HEK293 (cell line): ENCODE data around the gene RASGEF1B.

Experiments
- CTCF ChIA-PET: fragments of 350-600 bp; formaldehyde crosslinking; extraction: SDS; loops from one replicate; lab custom pipeline; 2021; ENCODE audit warnings: antibody characterized with exemption; lab: Yijun Ruan, JAX
- POLR2A ChIA-PET: fragments of 300-600 bp; formaldehyde crosslinking; extraction: SDS; loops from one replicate; lab custom pipeline; 2020; ENCODE audit warnings: antibody characterized with exemption, inconsistent platforms; lab: Yijun Ruan, JAX
- H3K27ac ChIP-seq: fragments of 200-500 bp; sonication (Bioruptor generic); 2 replicates; pipeline ENCODE4 v1.5.1; 2014; ENCODE audit warnings: low read depth, low read length, control low read depth, inconsistent platforms; ENCODE audit errors: extremely low read depth
- H3K36me3 ChIP-seq, 2 experiments: fragments of 200-500 bp in 1 of 2; sonication (Bioruptor generic) in 1 of 2; 1 replicate in 1 of 2; 2 replicates in 1 of 2; pipeline ENCODE4 v1.5.1; 2014 to 2017; ENCODE audit warnings: inconsistent platforms in 2 of 2, low read length in 2 of 2; ENCODE audit not compliant: control insufficient read depth in 2 of 2, insufficient read depth in 1 of 2
- H3K4me1 ChIP-seq: fragments of 200-500 bp; sonication (Bioruptor generic); 2 replicates; pipeline ENCODE4 v1.5.1; 2014; ENCODE audit warnings: mild to moderate bottlenecking, low read length, inconsistent platforms; ENCODE audit not compliant: control insufficient read depth, insufficient read depth
- H3K4me3 ChIP-seq: 2 replicates; pipeline ENCODE4 v1.5.1; 2011; ENCODE audit warnings: low read depth, mild to moderate bottlenecking, control low read depth, low read length, moderate library complexity
- H3K9me3 ChIP-seq: fragments of 200-500 bp; sonication (Bioruptor generic); 2 replicates; pipeline ENCODE4 v1.5.1; 2014; ENCODE audit warnings: low read depth, low read length, inconsistent platforms; ENCODE audit not compliant: control insufficient read depth, insufficient read depth
- AEBP2 ChIP-seq: fragments of 450-650 bp; formaldehyde crosslinking; IDR thresholded peaks from 2 replicates; pipeline ENCODE4 v1.5.1; 2016; ENCODE audit warnings: missing biosample characterization, missing genetic modification characterization, borderline replicate concordance
- GLI4 ChIP-seq: fragments of 450-650 bp; formaldehyde crosslinking; IDR thresholded peaks from 2 replicates; pipeline ENCODE4 v1.5.1; 2016; ENCODE audit warnings: missing biosample characterization, missing genetic modification characterization
- KLF10 ChIP-seq: fragments of 450-650 bp; IDR thresholded peaks from 2 replicates; pipeline ENCODE4 v1.5.1; 2018; ENCODE audit warnings: missing biosample characterization, mild to moderate bottlenecking, missing genetic modification characterization
- PRDM1 ChIP-seq: fragments of 450-650 bp; formaldehyde crosslinking; IDR thresholded peaks from 2 replicates; pipeline ENCODE4; 2016; ENCODE audit warnings: missing biosample characterization, missing genetic modification characterization
- SETDB1 ChIP-seq: IDR thresholded peaks from one replicate; pipeline ENCODE4 v1.6.1; 2017; ENCODE audit warnings: mild to moderate bottlenecking, low read length, moderate library complexity, mixed read lengths; ENCODE audit not compliant: insufficient read length
- WT1 ChIP-seq: fragments of 450-650 bp; formaldehyde crosslinking; IDR thresholded peaks from 2 replicates; pipeline ENCODE4 v1.5.1; 2016; ENCODE audit warnings: missing biosample characterization, missing genetic modification characterization
- ZBTB17 ChIP-seq: fragments of 450-650 bp; formaldehyde crosslinking; IDR thresholded peaks from 2 replicates; pipeline ENCODE4 v1.5.1; 2016; ENCODE audit warnings: missing biosample characterization, missing genetic modification characterization
- ZNF121 ChIP-seq: fragments of 450-650 bp; formaldehyde crosslinking; IDR thresholded peaks from 2 replicates; pipeline ENCODE4 v1.5.1; 2016; ENCODE audit warnings: missing biosample characterization, missing genetic modification characterization
- ZNF132 ChIP-seq: fragments of 450-650 bp; formaldehyde crosslinking; IDR thresholded peaks from 2 replicates; pipeline ENCODE4 v1.5.1; 2017; ENCODE audit warnings: missing biosample characterization, missing genetic modification characterization, borderline replicate concordance
- ZNF155 ChIP-seq: fragments of 450-650 bp; formaldehyde crosslinking; IDR thresholded peaks from 2 replicates; pipeline ENCODE4 v1.5.1; 2016; ENCODE audit warnings: missing biosample characterization, missing genetic modification characterization
- ZNF214 ChIP-seq: fragments of 450-650 bp; formaldehyde crosslinking; IDR thresholded peaks from 2 replicates; pipeline ENCODE4 v1.5.1; 2017; ENCODE audit warnings: missing biosample characterization, mild to moderate bottlenecking, missing genetic modification characterization, borderline replicate concordance
- ZNF266 ChIP-seq: fragments of 450-650 bp; formaldehyde crosslinking; IDR thresholded peaks from 2 replicates; pipeline ENCODE4 v1.5.1; 2016; ENCODE audit warnings: missing biosample characterization, missing genetic modification characterization, low read depth
- ZNF302 ChIP-seq: fragments of 450-650 bp; formaldehyde crosslinking; IDR thresholded peaks from 2 replicates; pipeline ENCODE4 v1.5.1; 2016; ENCODE audit warnings: missing biosample characterization, missing genetic modification characterization, low read depth
- ZNF324 ChIP-seq: fragments of 450-650 bp; formaldehyde crosslinking; IDR thresholded peaks from 2 replicates; pipeline ENCODE4 v1.5.1; 2016; ENCODE audit warnings: missing biosample characterization, missing genetic modification characterization
- ZNF362 ChIP-seq: fragments of 450-650 bp; formaldehyde crosslinking; IDR thresholded peaks from 2 replicates; pipeline ENCODE4 v1.5.1; 2016; ENCODE audit warnings: missing biosample characterization, missing genetic modification characterization
- ZNF416 ChIP-seq: fragments of 450-650 bp; formaldehyde crosslinking; IDR thresholded peaks from 2 replicates; pipeline ENCODE4 v1.5.1; 2016; ENCODE audit warnings: missing biosample characterization, missing genetic modification characterization
- ZNF433 ChIP-seq: fragments of 450-650 bp; formaldehyde crosslinking; IDR thresholded peaks from 2 replicates; pipeline ENCODE4 v1.5.1; 2016; ENCODE audit warnings: missing biosample characterization, missing genetic modification characterization, low read depth
- ZNF585B ChIP-seq: fragments of 450-650 bp; formaldehyde crosslinking; IDR thresholded peaks from 2 replicates; pipeline ENCODE4 v1.5.1; 2016; ENCODE audit warnings: missing biosample characterization, missing genetic modification characterization
- ZNF664 ChIP-seq: fragments of 450-650 bp; formaldehyde crosslinking; IDR thresholded peaks from 2 replicates; pipeline ENCODE4 v1.5.1; 2016; ENCODE audit warnings: missing biosample characterization, missing genetic modification characterization
- ZNF707 ChIP-seq: fragments of 450-650 bp; formaldehyde crosslinking; IDR thresholded peaks from 2 replicates; pipeline ENCODE4 v1.5.1; 2016; ENCODE audit warnings: missing biosample characterization, missing genetic modification characterization
- ZNF747 ChIP-seq: fragments of 450-650 bp; formaldehyde crosslinking; IDR thresholded peaks from 2 replicates; pipeline ENCODE4 v1.5.1; 2016; ENCODE audit warnings: missing biosample characterization, missing genetic modification characterization
- ZNF76 ChIP-seq: fragments of 450-650 bp; formaldehyde crosslinking; IDR thresholded peaks from 2 replicates; pipeline ENCODE4; 2016; ENCODE audit warnings: low read depth, missing biosample characterization, missing genetic modification characterization, borderline replicate concordance
- ZSCAN16 ChIP-seq: fragments of 450-650 bp; formaldehyde crosslinking; IDR thresholded peaks from 2 replicates; pipeline ENCODE4 v1.5.1; 2016; ENCODE audit warnings: missing biosample characterization, missing genetic modification characterization
- ZSCAN4 ChIP-seq: fragments of 450-650 bp; formaldehyde crosslinking; IDR thresholded peaks from 2 replicates; pipeline ENCODE4 v1.5.1; 2017; ENCODE audit warnings: missing biosample characterization, missing genetic modification characterization
- TF ChIP-seq, protein P1 (sequence below): fragments of 450-650 bp; IDR thresholded peaks from 2 replicates; pipeline ENCODE4 v1.5.1; 2018; ENCODE audit warnings: missing biosample characterization, missing genetic modification characterization
- TF ChIP-seq, protein P2 (sequence below): fragments of 450-650 bp; formaldehyde crosslinking; IDR thresholded peaks from 2 replicates; pipeline ENCODE4 v1.5.1; 2016; ENCODE audit warnings: missing biosample characterization, missing genetic modification characterization, borderline replicate concordance

Gene RASGEF1B

DNA sequence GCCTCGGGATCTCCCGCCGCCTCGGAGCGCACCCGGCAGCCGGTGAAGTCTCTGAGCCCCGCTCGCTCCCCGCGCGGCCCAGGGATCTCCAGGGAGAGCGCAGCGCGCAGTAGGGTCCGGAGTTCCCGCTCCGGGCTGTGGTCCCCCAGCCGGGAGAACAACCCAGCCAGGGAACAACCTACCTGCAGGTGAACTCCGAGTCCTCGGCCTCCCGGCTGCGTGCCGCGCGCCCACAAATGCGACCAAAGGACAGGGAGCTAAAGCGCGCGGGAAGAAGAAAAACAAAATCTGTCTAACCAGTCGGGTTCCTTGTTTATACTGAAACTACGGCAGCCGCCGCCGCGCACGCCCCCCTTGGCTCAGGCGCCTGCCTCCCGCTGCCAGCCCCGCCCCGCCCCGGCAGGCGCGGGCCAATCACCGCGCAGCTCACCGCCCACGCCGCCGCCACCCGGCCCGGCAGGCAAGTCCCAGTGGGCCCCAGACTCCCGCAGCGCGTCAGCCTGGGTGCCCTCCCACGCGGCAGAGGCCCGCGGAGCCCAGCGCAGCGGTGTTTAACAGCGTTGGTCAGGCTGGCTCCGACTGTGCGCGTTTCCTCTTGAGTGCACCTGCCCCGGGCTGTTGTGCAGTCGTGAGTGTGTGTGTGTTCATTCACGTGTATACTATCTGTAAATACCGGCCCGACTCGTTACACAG is at the start of gene RASGEF1B (continued):
- no peak for TF ChIP-seq PRDM1 (tag by site-specific recombination)
- TF ChIP-seq ZNF324 (tag by site-specific recombination) = no peak
- TF ChIP-seq ZNF585B (tag by site-specific recombination) = no peak
- TF ChIP-seq ZNF433 (tag by site-specific recombination) = no peak
- TF ChIP-seq KLF10 (tag by site-specific recombination) = peak; percentile 53
- TF ChIP-seq ZNF132 (tag by site-specific recombination) = no peak
- TF ChIP-seq ZNF707 (tag by site-specific recombination) = no peak
- TF ChIP-seq WT1 (tag by site-specific recombination) = no peak
- no peak for TF ChIP-seq AEBP2 (tag by site-specific recombination)
- no peak; the same call in 1 of the 2 replicates for TF ChIP-seq ZNF76 (tag by site-specific recombination)
- TF ChIP-seq GLI4 (tag by site-specific recombination) = no peak
- TF ChIP-seq ZSCAN4 (tag by site-specific recombination) = no peak
- TF ChIP-seq ZNF121 = no peak
- no peak for TF ChIP-seq ZNF416
- no peak; the same call in none of the 2 replicates for TF ChIP-seq ZBTB17 (tag by site-specific recombination)
- TF ChIP-seq, protein P1, sequence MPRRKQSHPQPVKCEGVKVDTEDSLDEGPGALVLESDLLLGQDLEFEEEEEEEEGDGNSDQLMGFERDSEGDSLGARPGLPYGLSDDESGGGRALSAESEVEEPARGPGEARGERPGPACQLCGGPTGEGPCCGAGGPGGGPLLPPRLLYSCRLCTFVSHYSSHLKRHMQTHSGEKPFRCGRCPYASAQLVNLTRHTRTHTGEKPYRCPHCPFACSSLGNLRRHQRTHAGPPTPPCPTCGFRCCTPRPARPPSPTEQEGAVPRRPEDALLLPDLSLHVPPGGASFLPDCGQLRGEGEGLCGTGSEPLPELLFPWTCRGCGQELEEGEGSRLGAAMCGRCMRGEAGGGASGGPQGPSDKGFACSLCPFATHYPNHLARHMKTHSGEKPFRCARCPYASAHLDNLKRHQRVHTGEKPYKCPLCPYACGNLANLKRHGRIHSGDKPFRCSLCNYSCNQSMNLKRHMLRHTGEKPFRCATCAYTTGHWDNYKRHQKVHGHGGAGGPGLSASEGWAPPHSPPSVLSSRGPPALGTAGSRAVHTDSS (tag by site-specific recombination) = no peak
- TF ChIP-seq ZNF362 (tag by site-specific recombination) = no peak

DNA sequence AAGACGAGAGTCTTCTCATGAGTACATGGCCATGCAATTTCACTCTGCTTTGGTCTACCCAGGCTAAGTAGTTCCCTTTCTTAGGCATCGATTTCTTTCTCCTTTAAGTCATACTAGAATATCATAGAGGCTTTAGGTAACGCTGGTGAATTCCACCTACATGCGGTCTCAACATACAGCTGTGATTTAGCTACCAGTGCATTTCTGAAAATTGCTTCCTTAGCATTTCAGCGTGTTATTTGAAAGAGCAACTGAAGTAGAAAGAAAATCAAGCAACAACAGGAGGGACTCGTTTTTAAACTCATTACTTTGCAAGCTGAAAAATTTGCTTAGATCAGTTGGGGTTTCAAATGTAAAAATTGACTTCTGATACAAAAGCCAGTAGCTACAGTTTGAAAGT is 48.1 kb upstream of the RASGEF1B start:
- Histone ChIP-seq H3K27ac (no peak overlapping the region), H3K9me3 (no peaks in the 10 kb centered on the region), H3K4me3 (no peak overlapping the region), H3K4me1 (no peaks in the 10 kb centered on the region), H3K36me3 (no peaks in the 10 kb centered on the region)
- CTCF ChIA-PET = no interaction called here
- TF ChIP-seq ZNF664 (tag by site-specific recombination) (no peak), ZNF585B (tag by site-specific recombination) (no peak), ZNF155 (tag by site-specific recombination) (no peak), ZNF302 (tag by site-specific recombination) (no peak), ZSCAN16 (tag by site-specific recombination) (no peak), SETDB1 (no peak), ZNF266 (tag by site-specific recombination) (no peak), ZNF747 (tag by site-specific recombination) (no peak), ZNF214 (tag by site-specific recombination) (no peak)
- TF ChIP-seq, protein P2, sequence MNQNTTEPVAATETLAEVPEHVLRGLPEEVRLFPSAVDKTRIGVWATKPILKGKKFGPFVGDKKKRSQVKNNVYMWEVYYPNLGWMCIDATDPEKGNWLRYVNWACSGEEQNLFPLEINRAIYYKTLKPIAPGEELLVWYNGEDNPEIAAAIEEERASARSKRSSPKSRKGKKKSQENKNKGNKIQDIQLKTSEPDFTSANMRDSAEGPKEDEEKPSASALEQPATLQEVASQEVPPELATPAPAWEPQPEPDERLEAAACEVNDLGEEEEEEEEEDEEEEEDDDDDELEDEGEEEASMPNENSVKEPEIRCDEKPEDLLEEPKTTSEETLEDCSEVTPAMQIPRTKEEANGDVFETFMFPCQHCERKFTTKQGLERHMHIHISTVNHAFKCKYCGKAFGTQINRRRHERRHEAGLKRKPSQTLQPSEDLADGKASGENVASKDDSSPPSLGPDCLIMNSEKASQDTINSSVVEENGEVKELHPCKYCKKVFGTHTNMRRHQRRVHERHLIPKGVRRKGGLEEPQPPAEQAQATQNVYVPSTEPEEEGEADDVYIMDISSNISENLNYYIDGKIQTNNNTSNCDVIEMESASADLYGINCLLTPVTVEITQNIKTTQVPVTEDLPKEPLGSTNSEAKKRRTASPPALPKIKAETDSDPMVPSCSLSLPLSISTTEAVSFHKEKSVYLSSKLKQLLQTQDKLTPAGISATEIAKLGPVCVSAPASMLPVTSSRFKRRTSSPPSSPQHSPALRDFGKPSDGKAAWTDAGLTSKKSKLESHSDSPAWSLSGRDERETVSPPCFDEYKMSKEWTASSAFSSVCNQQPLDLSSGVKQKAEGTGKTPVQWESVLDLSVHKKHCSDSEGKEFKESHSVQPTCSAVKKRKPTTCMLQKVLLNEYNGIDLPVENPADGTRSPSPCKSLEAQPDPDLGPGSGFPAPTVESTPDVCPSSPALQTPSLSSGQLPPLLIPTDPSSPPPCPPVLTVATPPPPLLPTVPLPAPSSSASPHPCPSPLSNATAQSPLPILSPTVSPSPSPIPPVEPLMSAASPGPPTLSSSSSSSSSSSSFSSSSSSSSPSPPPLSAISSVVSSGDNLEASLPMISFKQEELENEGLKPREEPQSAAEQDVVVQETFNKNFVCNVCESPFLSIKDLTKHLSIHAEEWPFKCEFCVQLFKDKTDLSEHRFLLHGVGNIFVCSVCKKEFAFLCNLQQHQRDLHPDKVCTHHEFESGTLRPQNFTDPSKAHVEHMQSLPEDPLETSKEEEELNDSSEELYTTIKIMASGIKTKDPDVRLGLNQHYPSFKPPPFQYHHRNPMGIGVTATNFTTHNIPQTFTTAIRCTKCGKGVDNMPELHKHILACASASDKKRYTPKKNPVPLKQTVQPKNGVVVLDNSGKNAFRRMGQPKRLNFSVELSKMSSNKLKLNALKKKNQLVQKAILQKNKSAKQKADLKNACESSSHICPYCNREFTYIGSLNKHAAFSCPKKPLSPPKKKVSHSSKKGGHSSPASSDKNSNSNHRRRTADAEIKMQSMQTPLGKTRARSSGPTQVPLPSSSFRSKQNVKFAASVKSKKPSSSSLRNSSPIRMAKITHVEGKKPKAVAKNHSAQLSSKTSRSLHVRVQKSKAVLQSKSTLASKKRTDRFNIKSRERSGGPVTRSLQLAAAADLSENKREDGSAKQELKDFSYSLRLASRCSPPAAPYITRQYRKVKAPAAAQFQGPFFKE (tag by site-specific recombination) = no peak
- POLR2A ChIA-PET = no interaction called here
